Measurements from ENCODE around the gene CDAN1.

The CDAN1 gene

GRCh38 chr15:42674472-42674871 is 62.5 kb downstream of the CDAN1 start:
- H3K79me2 ChIP-seq (ENCODE audit: insufficient read depth, low read length), result no peaks in the 10 kb centered on the region
- no peak overlapping the region for H3K4me2 ChIP-seq (ENCODE audit: low read depth, low read length, poor library complexity, severe bottlenecking)

More at GRCh38 chr15:42674472-42674871, 62.5 kb downstream of the CDAN1 start:
- Histone ChIP-seq H3K9me2 (replicated peaks; ENCODE audit: insufficient read depth, low read length) (no peaks in the 10 kb centered on the region), H3F3A (ENCODE audit: insufficient read depth) (no peaks in the 10 kb centered on the region), H4K20me1 (ENCODE audit: low read depth, low read length) (no peaks in the 10 kb centered on the region), H3K27ac (ENCODE audit: low read depth, low read length) (no peak overlapping the region), H3K27me3 (ENCODE audit: low read length) (no peaks in the 10 kb centered on the region), H3K9ac (ENCODE audit: low read length) (no peak overlapping the region), H3K36me3 (ENCODE audit: low read length) (no peaks in the 10 kb centered on the region), H3K9me3 (ENCODE audit: insufficient read depth, low read length) (no peaks in the 10 kb centered on the region), H3K4me3 (ENCODE audit: insufficient read depth, low read length, poor library complexity, severe bottlenecking) (no peak overlapping the region), H2AFZ (ENCODE audit: low read depth, low read length, severe bottlenecking) (no peak overlapping the region)
- TF ChIP-seq EZH2phosphoT487 (conservative IDR thresholded peaks at IDR 0.05; ENCODE audit: low read length), result no peak
- TF ChIP-seq, protein P1, sequence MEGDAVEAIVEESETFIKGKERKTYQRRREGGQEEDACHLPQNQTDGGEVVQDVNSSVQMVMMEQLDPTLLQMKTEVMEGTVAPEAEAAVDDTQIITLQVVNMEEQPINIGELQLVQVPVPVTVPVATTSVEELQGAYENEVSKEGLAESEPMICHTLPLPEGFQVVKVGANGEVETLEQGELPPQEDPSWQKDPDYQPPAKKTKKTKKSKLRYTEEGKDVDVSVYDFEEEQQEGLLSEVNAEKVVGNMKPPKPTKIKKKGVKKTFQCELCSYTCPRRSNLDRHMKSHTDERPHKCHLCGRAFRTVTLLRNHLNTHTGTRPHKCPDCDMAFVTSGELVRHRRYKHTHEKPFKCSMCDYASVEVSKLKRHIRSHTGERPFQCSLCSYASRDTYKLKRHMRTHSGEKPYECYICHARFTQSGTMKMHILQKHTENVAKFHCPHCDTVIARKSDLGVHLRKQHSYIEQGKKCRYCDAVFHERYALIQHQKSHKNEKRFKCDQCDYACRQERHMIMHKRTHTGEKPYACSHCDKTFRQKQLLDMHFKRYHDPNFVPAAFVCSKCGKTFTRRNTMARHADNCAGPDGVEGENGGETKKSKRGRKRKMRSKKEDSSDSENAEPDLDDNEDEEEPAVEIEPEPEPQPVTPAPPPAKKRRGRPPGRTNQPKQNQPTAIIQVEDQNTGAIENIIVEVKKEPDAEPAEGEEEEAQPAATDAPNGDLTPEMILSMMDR (IDR thresholded peaks at IDR 0.05; ENCODE audit: insufficient read depth, low read length, poor library complexity, severe bottlenecking), result no peak
